Prostate gland (tissue), 2 donors: ENCODE results near the gene MYO1D.

Experiments
- POLR2A ChIP-seq: fragments of 450-650 bp; IDR thresholded peaks from one replicate; pipeline ENCODE4 v1.6.1; 2016; ENCODE audit warnings: antibody characterized with exemption, mild to moderate bottlenecking
- POLR2AphosphoS5 ChIP-seq: sonication (generic); formaldehyde crosslinking; IDR thresholded peaks from one replicate; pipeline ENCODE4 v1.6.1; 2017; ENCODE audit warnings: antibody characterized with exemption
- TF ChIP-seq, protein P1 (sequence below), 4 experiments: fragments of 200-600 bp in 2 of 4; fragments of 450-650 bp in 2 of 4; sonication (generic) in 2 of 4; IDR thresholded peaks; 1 replicate in 3 of 4; 2 replicates in 1 of 4; pipeline ENCODE4 v1.5.1; 2016 to 2019; ENCODE audit warnings: antibody characterized with exemption in 4 of 4, mild to moderate bottlenecking in 2 of 4, moderate library complexity in 2 of 4

DNA sequence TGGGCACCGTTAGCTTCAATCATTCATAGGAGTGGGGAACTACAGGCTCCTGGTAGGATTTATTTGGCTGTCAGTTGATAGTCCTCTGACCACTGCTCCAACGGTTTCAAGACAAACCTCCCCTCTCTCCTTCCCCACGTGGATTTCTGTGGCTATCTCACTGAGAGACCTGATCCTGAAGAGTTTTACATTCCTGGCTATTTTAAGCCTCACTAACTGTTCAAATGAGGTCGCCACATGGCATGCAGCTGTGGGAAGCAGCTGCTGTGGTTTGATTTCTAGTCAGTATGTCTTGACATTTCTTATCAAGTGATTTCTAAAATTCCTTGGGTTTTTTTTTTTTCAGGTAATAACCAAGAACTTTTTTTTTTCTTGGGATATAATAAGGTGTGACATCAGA, 351.8 kb downstream of the MYO1D start:
- TF ChIP-seq, protein P1, sequence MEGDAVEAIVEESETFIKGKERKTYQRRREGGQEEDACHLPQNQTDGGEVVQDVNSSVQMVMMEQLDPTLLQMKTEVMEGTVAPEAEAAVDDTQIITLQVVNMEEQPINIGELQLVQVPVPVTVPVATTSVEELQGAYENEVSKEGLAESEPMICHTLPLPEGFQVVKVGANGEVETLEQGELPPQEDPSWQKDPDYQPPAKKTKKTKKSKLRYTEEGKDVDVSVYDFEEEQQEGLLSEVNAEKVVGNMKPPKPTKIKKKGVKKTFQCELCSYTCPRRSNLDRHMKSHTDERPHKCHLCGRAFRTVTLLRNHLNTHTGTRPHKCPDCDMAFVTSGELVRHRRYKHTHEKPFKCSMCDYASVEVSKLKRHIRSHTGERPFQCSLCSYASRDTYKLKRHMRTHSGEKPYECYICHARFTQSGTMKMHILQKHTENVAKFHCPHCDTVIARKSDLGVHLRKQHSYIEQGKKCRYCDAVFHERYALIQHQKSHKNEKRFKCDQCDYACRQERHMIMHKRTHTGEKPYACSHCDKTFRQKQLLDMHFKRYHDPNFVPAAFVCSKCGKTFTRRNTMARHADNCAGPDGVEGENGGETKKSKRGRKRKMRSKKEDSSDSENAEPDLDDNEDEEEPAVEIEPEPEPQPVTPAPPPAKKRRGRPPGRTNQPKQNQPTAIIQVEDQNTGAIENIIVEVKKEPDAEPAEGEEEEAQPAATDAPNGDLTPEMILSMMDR (IDR thresholded peaks at IDR 0.05), result no peak
- TF ChIP-seq POLR2A, result no peak
- TF ChIP-seq POLR2AphosphoS5, result no peak
